ENCODE measurements around the gene TMEM9. TPM values are rescaled to one million over a fixed set of nuclear protein-coding genes. Genes with fewer than 3 reads are reported as not detected.

Gene TMEM9
- total RNA-seq, 1 experiment from 2014 or later, result 435 TPM

DNA sequence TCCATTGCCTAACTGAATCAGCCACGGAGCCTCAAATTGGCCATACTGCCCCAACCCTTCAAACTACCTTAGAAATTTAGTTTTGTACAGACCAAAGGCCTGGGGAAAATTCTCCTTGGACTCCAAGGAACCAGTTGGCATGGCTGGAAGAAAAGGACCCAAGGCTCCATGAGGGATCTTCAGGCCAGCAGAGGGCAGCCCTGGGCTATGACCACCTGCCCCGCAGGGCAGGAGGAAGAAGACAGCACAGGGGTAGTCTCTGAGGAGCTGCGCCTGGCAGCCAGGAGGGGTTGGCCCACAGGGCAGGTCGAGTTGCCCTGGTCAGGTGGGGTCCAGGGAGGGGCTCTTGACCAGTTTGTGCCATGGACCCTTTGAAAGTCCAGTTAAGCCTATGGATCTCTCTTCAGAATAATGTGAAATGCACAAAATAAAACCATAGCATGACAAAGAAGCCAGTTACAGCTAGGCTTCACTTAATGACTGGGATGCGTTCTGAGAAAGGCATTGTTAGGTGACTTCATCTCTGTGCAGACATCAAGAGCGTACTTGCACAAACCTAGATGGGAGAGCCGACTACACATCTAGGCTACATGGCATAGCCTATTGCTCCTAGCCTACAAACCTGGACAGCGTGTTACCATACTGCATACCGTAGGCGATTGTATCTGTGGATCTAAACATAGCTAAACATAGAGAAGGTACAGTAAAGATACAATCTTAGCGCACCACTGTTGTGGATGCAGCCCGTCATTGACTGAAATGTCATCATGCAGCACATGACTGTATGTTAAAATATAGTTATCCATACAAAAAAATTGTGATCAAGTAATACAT is 68.2 kb downstream of the TMEM9 start:
- Histone ChIP-seq H2AFZ (ENCODE audit: low read length) (no peak overlapping the region), H3K9me2 (replicated peaks; ENCODE audit: low read length) (no peaks in the 10 kb centered on the region), H3K27ac (ENCODE audit: low read length) (no peak overlapping the region), H3K36me3 (ENCODE audit: low read depth, low read length) (no peaks in the 10 kb centered on the region), H3K4me3 (ENCODE audit: low read length) (no peak overlapping the region), H3K4me2 (ENCODE audit: low read length) (no peak overlapping the region), H3K9ac (ENCODE audit: low read length) (no peak overlapping the region), H4K20me1 (ENCODE audit: low read length) (no peaks in the 10 kb centered on the region), H3K9me3 (ENCODE audit: low read length) (no peaks in the 10 kb centered on the region), H3K4me1 (ENCODE audit: insufficient read depth, low read length) (peaks cover 12% of the 10 kb centered on the region), H3F3A (ENCODE audit: low read length, unreplicated experiment) (no peaks in the 10 kb centered on the region), H3K27me3 (ENCODE audit: low read length) (peaks cover 24% of the 10 kb centered on the region), H3K79me2 (ENCODE audit: low read length) (no peaks in the 10 kb centered on the region)
- CTCF ChIA-PET, result interaction anchor here (0.6 to 2.5 kb wide), 11 partner anchors 10 to 197 kb away, joined by 3 to 46 read pairs (median 3); partner anchors contain the start of gene PKP1
- intact Hi-C loops (cut with micrococcal nuclease), result loop anchor here (1.0 to 5.0 kb wide), 3 partner anchors 28 to 276 kb away; no protein-coding TSS in a partner anchor
- TF ChIP-seq EZH2 (IDR thresholded peaks at IDR 0.05; ENCODE audit: low read length, unreplicated experiment) (no peak), EZH2phosphoT487 (IDR thresholded peaks at IDR 0.05; ENCODE audit: borderline replicate concordance, low read length) (no peak)
- TF ChIP-seq, protein P1, sequence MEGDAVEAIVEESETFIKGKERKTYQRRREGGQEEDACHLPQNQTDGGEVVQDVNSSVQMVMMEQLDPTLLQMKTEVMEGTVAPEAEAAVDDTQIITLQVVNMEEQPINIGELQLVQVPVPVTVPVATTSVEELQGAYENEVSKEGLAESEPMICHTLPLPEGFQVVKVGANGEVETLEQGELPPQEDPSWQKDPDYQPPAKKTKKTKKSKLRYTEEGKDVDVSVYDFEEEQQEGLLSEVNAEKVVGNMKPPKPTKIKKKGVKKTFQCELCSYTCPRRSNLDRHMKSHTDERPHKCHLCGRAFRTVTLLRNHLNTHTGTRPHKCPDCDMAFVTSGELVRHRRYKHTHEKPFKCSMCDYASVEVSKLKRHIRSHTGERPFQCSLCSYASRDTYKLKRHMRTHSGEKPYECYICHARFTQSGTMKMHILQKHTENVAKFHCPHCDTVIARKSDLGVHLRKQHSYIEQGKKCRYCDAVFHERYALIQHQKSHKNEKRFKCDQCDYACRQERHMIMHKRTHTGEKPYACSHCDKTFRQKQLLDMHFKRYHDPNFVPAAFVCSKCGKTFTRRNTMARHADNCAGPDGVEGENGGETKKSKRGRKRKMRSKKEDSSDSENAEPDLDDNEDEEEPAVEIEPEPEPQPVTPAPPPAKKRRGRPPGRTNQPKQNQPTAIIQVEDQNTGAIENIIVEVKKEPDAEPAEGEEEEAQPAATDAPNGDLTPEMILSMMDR (conservative IDR thresholded peaks at IDR 0.05; ENCODE audit: low read depth, low read length), result peak; percentile 100
- no TSS peak for BruUV-seq (replicated peaks)
- POLR2A ChIA-PET (ENCODE audit: unreplicated experiment), result interaction anchor here (0.5 to 0.6 kb wide), 2 partner anchors 29 to 62 kb away, joined by 3 read pairs; no protein-coding TSS in a partner anchor
- ATAC-seq (peak; percentile 98), DNase-seq (peak; percentile 97)

Other genes starting within 250 kb of the TMEM9 start
- 0.46 and 0.66 TPM in 2 replicates for gene KIF21B, start 130.8 kb downstream of the TMEM9 start, total RNA-seq (2014; rRNA removed)
- gene CACNA1S, start 42.0 kb downstream of the TMEM9 start, total RNA-seq (2014; rRNA removed), result not detected in 2 replicates
- gene ASCL5, start 27.3 kb downstream of the TMEM9 start, total RNA-seq (2014; rRNA removed), result 2.4 and 3.1 TPM in 2 replicates
- gene IGFN1, start 36.4 kb upstream of the TMEM9 start, total RNA-seq (2014; rRNA removed), result 0.04 and 0.63 TPM in 2 replicates
- gene PKP1, start 129.0 kb upstream of the TMEM9 start, total RNA-seq (2014; rRNA removed), result 211 and 259 TPM in 2 replicates
- 1.1 and 2.9 TPM in 2 replicates for gene TNNT2, start 223.2 kb upstream of the TMEM9 start, total RNA-seq (2014; rRNA removed)
- gene LAD1, start 244.8 kb upstream of the TMEM9 start, total RNA-seq (2014; rRNA removed), result 310 and 381 TPM in 2 replicates